ENCODE data around the gene DSCAML1.

GRCh38 chr11:117392979-117393378, 404.0 kb downstream of the DSCAML1 start:
- TF ChIP-seq CTCF (conservative IDR thresholded peaks at IDR 0.05; ENCODE audit: low read depth, low read length), result no peak
- no peak for TF ChIP-seq EZH2 (IDR thresholded peaks at IDR 0.05; ENCODE audit: low read length, unreplicated experiment)
- no peak for TF ChIP-seq EZH2phosphoT487 (IDR thresholded peaks at IDR 0.05; ENCODE audit: borderline replicate concordance, low read length)
